ENCODE measurements around the gene PKNOX2.

DNA sequence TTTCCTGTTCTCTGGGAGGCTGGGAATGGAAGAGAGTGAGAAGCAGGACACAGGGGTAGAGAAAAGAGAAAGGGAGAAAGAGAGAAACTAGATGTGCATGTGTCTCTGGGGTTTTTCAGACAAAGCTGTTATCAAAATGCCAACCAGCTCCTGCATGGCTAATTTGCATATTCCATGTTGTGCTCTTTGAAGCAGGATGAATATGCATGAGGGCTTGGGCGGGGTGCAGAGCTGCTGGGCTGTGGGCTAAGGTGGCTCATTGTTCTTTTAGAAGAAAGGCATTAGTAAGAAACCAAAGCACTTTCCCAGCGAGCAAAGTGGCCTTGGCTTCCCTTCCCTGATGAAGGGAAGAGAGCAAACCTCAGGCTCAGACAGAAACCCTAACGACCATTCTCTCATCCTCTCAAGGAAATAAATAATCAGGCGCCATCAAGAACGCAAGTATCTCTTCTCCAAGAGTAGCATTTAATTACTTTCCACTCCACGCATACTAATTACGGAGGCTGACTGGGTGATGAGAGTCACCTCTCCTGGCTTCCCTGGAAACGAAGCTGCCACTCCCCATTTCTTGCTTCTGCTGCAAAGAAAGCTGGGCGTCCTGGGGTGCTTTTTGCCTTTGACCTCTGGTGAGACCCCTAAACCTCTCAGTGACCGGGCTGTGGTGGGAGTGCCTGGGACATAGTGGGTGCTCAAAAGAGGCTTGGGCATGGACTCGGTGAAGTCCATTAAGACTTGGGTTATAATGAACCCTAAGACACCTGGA, 277.3 kb downstream of the PKNOX2 start:
- TF ChIP-seq, protein P1, sequence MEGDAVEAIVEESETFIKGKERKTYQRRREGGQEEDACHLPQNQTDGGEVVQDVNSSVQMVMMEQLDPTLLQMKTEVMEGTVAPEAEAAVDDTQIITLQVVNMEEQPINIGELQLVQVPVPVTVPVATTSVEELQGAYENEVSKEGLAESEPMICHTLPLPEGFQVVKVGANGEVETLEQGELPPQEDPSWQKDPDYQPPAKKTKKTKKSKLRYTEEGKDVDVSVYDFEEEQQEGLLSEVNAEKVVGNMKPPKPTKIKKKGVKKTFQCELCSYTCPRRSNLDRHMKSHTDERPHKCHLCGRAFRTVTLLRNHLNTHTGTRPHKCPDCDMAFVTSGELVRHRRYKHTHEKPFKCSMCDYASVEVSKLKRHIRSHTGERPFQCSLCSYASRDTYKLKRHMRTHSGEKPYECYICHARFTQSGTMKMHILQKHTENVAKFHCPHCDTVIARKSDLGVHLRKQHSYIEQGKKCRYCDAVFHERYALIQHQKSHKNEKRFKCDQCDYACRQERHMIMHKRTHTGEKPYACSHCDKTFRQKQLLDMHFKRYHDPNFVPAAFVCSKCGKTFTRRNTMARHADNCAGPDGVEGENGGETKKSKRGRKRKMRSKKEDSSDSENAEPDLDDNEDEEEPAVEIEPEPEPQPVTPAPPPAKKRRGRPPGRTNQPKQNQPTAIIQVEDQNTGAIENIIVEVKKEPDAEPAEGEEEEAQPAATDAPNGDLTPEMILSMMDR (IDR thresholded peaks at IDR 0.05; ENCODE audit: low read depth, low read length) = no peak
- TF ChIP-seq EZH2phosphoT487 (IDR thresholded peaks at IDR 0.05; ENCODE audit: low read depth) = no peak
